ENCODE results near the gene XG.

- TF ChIP-seq EZH2 (IDR thresholded peaks at IDR 0.05; ENCODE audit: borderline replicate concordance, low read length), result no peak
- TF ChIP-seq CTCF (IDR thresholded peaks at IDR 0.05; ENCODE audit: low read length), result no peak
Observed at GRCh38 chrX:2855761-2856160, 103.9 kb downstream of the XG start.

Data from OCI-LY1 (cell line).